ENCODE data around the gene EML4. TPM values are rescaled to one million over a fixed set of nuclear protein-coding genes. Genes with fewer than 3 reads are reported as not detected.
A peak's percentile ranks its signal among the peaks of the same experiment; 100 is the strongest.

Gene EML4
- total and polyA plus RNA-seq, 2 of the 13 experiments (the other 11 are each of a cell fraction or from before 2014, with no cell fraction given), result 243 to 476 TPM

DNA sequence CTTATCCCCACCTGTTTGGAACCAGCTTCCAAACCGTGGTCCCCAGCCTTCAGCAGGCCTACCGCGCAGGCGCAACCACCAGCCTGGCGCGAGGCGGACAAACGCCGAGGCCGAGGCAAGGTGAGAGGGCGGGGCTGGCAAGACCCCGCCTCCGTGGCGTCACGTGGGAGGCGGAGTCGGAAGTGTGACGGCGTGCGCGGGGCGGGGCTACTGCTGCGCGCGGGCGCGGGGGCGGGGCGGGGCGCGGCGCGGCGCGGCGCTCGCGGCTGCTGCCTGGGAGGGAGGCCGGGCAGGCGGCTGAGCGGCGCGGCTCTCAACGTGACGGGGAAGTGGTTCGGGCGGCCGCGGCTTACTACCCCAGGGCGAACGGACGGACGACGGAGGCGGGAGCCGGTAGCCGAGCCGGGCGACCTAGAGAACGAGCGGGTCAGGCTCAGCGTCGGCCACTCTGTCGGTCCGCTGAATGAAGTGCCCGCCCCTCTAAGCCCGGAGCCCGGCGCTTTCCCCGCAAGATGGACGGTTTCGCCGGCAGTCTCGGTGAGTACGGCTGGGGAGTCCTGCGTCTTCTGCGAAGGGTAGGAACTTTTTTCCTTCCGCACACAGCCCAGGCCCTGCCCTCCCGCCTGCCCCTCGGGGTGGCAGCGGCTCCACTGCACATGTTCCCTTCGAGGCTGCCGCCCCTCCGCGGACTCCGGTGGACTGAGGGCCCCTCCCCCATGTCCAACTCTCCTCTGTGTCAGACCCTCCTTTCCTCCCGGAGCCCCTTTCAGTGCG is at the start of gene EML4 (continued):
- TF ChIP-seq TCF7L2 (IDR thresholded peaks at IDR 0.05; ENCODE audit: low read depth, low read length) (no peak), TBL1XR1 (IDR thresholded peaks at IDR 0.05; ENCODE audit: borderline replicate concordance, low read length, partially characterized antibody) (no peak), ZFX (CRISPR knock-in tag; IDR thresholded peaks at IDR 0.05; ENCODE audit: low read depth) (peak; percentile 82), ZNF644 (CRISPR knock-in tag; IDR thresholded peaks at IDR 0.05; ENCODE audit: low read depth) (no peak), RAD21 (CRISPR knock-in tag; IDR thresholded peaks at IDR 0.05) (peak; percentile 72), EZH2 (conservative IDR thresholded peaks at IDR 0.05; ENCODE audit: low read depth, low read length) (no peak), MAFG (CRISPR knock-in tag; IDR thresholded peaks at IDR 0.05) (no peak), THAP11 (CRISPR knock-in tag; IDR thresholded peaks at IDR 0.05) (peak; percentile 66), MED13 (CRISPR knock-in tag; IDR thresholded peaks at IDR 0.05) (peak; percentile 92; the same call in 1 of the 2 replicates), ZNF550 (CRISPR knock-in tag; IDR thresholded peaks at IDR 0.05; ENCODE audit: borderline replicate concordance) (no peak), CHD4 (IDR thresholded peaks at IDR 0.05; ENCODE audit: borderline replicate concordance, low read length) (no peak), TSC22D2 (CRISPR knock-in tag; IDR thresholded peaks at IDR 0.05; ENCODE audit: borderline replicate concordance) (peak; percentile 80; the same call in 1 of the 2 replicates), ZBTB8A (CRISPR knock-in tag; IDR thresholded peaks at IDR 0.05; ENCODE audit: borderline replicate concordance, low read depth) (peak; percentile 32; the same call in 1 of the 2 replicates)
- TF ChIP-seq, protein P1, sequence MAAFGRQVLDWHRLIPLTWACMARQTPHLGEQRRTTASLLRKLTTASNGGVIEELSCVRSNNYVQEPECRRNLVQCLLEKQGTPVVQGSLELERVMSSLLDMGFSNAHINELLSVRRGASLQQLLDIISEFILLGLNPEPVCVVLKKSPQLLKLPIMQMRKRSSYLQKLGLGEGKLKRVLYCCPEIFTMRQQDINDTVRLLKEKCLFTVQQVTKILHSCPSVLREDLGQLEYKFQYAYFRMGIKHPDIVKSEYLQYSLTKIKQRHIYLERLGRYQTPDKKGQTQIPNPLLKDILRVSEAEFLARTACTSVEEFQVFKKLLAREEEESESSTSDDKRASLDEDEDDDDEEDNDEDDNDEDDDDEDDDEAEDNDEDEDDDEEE (CRISPR knock-in tag; IDR thresholded peaks at IDR 0.05), result peak; percentile 98
- TF ChIP-seq, protein P2, sequence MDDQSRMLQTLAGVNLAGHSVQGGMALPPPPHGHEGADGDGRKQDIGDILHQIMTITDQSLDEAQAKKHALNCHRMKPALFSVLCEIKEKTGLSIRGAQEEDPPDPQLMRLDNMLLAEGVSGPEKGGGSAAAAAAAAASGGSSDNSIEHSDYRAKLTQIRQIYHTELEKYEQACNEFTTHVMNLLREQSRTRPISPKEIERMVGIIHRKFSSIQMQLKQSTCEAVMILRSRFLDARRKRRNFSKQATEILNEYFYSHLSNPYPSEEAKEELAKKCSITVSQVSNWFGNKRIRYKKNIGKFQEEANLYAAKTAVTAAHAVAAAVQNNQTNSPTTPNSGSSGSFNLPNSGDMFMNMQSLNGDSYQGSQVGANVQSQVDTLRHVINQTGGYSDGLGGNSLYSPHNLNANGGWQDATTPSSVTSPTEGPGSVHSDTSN (CRISPR knock-in tag; IDR thresholded peaks at IDR 0.05; ENCODE audit: borderline replicate concordance), result peak; percentile 70
- TF ChIP-seq, protein P3, sequence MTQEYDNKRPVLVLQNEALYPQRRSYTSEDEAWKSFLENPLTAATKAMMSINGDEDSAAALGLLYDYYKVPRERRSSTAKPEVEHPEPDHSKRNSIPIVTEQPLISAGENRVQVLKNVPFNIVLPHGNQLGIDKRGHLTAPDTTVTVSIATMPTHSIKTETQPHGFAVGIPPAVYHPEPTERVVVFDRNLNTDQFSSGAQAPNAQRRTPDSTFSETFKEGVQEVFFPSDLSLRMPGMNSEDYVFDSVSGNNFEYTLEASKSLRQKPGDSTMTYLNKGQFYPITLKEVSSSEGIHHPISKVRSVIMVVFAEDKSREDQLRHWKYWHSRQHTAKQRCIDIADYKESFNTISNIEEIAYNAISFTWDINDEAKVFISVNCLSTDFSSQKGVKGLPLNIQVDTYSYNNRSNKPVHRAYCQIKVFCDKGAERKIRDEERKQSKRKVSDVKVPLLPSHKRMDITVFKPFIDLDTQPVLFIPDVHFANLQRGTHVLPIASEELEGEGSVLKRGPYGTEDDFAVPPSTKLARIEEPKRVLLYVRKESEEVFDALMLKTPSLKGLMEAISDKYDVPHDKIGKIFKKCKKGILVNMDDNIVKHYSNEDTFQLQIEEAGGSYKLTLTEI (CRISPR knock-in tag; conservative IDR thresholded peaks at IDR 0.05), result no peak
- TF ChIP-seq, protein P4, sequence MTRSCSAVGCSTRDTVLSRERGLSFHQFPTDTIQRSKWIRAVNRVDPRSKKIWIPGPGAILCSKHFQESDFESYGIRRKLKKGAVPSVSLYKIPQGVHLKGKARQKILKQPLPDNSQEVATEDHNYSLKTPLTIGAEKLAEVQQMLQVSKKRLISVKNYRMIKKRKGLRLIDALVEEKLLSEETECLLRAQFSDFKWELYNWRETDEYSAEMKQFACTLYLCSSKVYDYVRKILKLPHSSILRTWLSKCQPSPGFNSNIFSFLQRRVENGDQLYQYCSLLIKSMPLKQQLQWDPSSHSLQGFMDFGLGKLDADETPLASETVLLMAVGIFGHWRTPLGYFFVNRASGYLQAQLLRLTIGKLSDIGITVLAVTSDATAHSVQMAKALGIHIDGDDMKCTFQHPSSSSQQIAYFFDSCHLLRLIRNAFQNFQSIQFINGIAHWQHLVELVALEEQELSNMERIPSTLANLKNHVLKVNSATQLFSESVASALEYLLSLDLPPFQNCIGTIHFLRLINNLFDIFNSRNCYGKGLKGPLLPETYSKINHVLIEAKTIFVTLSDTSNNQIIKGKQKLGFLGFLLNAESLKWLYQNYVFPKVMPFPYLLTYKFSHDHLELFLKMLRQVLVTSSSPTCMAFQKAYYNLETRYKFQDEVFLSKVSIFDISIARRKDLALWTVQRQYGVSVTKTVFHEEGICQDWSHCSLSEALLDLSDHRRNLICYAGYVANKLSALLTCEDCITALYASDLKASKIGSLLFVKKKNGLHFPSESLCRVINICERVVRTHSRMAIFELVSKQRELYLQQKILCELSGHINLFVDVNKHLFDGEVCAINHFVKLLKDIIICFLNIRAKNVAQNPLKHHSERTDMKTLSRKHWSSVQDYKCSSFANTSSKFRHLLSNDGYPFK (CRISPR knock-in tag; IDR thresholded peaks at IDR 0.05; ENCODE audit: borderline replicate concordance), result peak; percentile 82; the same call in 1 of the 2 replicates
- TF ChIP-seq, protein P5, sequence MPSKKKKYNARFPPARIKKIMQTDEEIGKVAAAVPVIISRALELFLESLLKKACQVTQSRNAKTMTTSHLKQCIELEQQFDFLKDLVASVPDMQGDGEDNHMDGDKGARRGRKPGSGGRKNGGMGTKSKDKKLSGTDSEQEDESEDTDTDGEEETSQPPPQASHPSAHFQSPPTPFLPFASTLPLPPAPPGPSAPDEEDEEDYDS (CRISPR knock-in tag; IDR thresholded peaks at IDR 0.05), result peak; percentile 91
- TF ChIP-seq, protein P6, sequence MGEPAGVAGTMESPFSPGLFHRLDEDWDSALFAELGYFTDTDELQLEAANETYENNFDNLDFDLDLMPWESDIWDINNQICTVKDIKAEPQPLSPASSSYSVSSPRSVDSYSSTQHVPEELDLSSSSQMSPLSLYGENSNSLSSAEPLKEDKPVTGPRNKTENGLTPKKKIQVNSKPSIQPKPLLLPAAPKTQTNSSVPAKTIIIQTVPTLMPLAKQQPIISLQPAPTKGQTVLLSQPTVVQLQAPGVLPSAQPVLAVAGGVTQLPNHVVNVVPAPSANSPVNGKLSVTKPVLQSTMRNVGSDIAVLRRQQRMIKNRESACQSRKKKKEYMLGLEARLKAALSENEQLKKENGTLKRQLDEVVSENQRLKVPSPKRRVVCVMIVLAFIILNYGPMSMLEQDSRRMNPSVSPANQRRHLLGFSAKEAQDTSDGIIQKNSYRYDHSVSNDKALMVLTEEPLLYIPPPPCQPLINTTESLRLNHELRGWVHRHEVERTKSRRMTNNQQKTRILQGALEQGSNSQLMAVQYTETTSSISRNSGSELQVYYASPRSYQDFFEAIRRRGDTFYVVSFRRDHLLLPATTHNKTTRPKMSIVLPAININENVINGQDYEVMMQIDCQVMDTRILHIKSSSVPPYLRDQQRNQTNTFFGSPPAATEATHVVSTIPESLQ (CRISPR knock-in tag; conservative IDR thresholded peaks at IDR 0.05), result no peak

Measured in HepG2 (cell line).